Gastrocnemius medialis (tissue), 4 donors: ENCODE results near the gene ALOX15. TPM values are rescaled to one million over a fixed set of nuclear protein-coding genes. Genes with fewer than 3 reads are reported as not detected.

Experiments
- ATAC-seq, 2 donors: fragments of 150-250 bp; one replicate each; pipeline ENCODE4 v1.9.1; 2016
- DNase-seq, 2 donors: peaks; one replicate each; pipeline ENCODE4 v3.0.0-alpha.2; 2019
- H3K27ac ChIP-seq, 4 donors: fragments of 200-600 bp; sonication (generic); 1 replicate in 1 of 4; 2 replicates in 3 of 4; pipeline ENCODE4 v1.5.1; 2016 to 2018; ENCODE audit warnings: mild to moderate bottlenecking in 2 of 4, moderate library complexity in 1 of 4
- H3K27me3 ChIP-seq, 3 donors: fragments of 200-600 bp; sonication (generic) in 2 of 3; 1 replicate in 1 of 3; 2 replicates in 2 of 3; pipeline versions ENCODE4 v1.5.1 to v1.6.0; 2016 to 2019; ENCODE audit warnings: mild to moderate bottlenecking in 1 of 3, moderate library complexity in 1 of 3
- H3K36me3 ChIP-seq, 2 donors: fragments of 200-600 bp; sonication (generic) in 1 of 2; one replicate each; pipeline ENCODE4 v1.5.1; 2017 to 2018
- H3K4me1 ChIP-seq, 2 donors: fragments of 200-600 bp; sonication (generic) in 1 of 2; one replicate each; pipeline ENCODE4 v1.5.1; 2016 to 2017; ENCODE audit warnings: mild to moderate bottlenecking in 2 of 2
- H3K4me3 ChIP-seq, 4 donors: fragments of 200-600 bp; sonication (generic) in 3 of 4; 1 replicate in 1 of 4; 2 replicates in 3 of 4; pipeline ENCODE4 v1.5.1; 2016 to 2019; ENCODE audit warnings: mild to moderate bottlenecking in 2 of 4
- H3K9me3 ChIP-seq, 3 donors: fragments of 200-600 bp; sonication (generic) in 2 of 3; 1 replicate in 1 of 3; 2 replicates in 2 of 3; pipeline ENCODE4 v1.5.1; 2016 to 2019
- POLR2A ChIP-seq, 2 donors: fragments of 450-650 bp; IDR thresholded peaks; one replicate each; pipeline ENCODE4 v1.6.1; 2017; ENCODE audit warnings: antibody characterized with exemption in 2 of 2, mild to moderate bottlenecking in 2 of 2, moderate library complexity in 2 of 2
- in situ Hi-C, 4 donors: fragments of 200-750 bp; cut with MboI; loops; one replicate each; pipeline versions ENCODE4 v1.15.0 to v1.8.0; 2017; ENCODE audit warnings: low sequenced_read_pairs in 4 of 4
- intact Hi-C: fragments of 100-400 bp; cut with DNase I; formaldehyde crosslinking; loops from one replicate; pipeline ENCODE4 v1.15.1; 2023; ENCODE audit warnings: low total_unique reads
- total RNA-seq, 4 donors: library from RNA; depleted of rRNA; stranded (reverse); fragments of >200 nt; gene quantifications; one replicate each; pipeline versions ENCODE4 v1.1.0 to v1.2.3, GENCODE V29; 2016
- TF ChIP-seq, protein P1 (sequence below), 5 experiments: fragments of 450-650 bp in 3 of 5; fragments of 200-600 bp in 2 of 5; sonication (generic) in 2 of 5; IDR thresholded peaks in 4 of 5; conservative IDR thresholded peaks in 1 of 5; 1 replicate in 4 of 5; 2 replicates in 1 of 5; pipeline ENCODE4 v1.5.1; 2016 to 2019; ENCODE audit warnings: antibody characterized with exemption in 5 of 5, mild to moderate bottlenecking in 3 of 5, moderate library complexity in 3 of 5

Gene ALOX15
- total RNA-seq, 4 donors from 2014 or later, result not detected

- intact Hi-C loops, result loop anchor here (5.0 kb wide), 1 partner anchor 34 kb away; no protein-coding TSS in a partner anchor
- TF ChIP-seq, protein P1, sequence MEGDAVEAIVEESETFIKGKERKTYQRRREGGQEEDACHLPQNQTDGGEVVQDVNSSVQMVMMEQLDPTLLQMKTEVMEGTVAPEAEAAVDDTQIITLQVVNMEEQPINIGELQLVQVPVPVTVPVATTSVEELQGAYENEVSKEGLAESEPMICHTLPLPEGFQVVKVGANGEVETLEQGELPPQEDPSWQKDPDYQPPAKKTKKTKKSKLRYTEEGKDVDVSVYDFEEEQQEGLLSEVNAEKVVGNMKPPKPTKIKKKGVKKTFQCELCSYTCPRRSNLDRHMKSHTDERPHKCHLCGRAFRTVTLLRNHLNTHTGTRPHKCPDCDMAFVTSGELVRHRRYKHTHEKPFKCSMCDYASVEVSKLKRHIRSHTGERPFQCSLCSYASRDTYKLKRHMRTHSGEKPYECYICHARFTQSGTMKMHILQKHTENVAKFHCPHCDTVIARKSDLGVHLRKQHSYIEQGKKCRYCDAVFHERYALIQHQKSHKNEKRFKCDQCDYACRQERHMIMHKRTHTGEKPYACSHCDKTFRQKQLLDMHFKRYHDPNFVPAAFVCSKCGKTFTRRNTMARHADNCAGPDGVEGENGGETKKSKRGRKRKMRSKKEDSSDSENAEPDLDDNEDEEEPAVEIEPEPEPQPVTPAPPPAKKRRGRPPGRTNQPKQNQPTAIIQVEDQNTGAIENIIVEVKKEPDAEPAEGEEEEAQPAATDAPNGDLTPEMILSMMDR (IDR thresholded peaks at IDR 0.05 in 4 of 5, conservative IDR thresholded peaks at IDR 0.05 in 1 of 5), result peak; percentile 49 to 69 (median 63)
- TF ChIP-seq POLR2A (IDR thresholded peaks at IDR 0.05), result no peak
- ATAC-seq, result peak; percentile 31 to 56
- Histone ChIP-seq H3K9me3 (no peaks in the 10 kb centered on the region), H3K36me3 (peaks cover 0 to 3% of the 10 kb centered on the region in 2 donors), H3K27me3 (no peaks in the 10 kb centered on the region), H3K27ac (peak overlapping the region; percentile 90 to 100 (median 98)), H3K4me1 (peaks cover 23 to 24% of the 10 kb centered on the region in 2 donors), H3K4me3 (peak overlapping the region; percentile 63 to 87 (median 73))
- DNase-seq, result peak in 1 of 2 donors; percentile 84
- in situ Hi-C loops, result no loop called here
These were observed 57.7 kb downstream of the ALOX15 start for GRCh38 chr17:4583782-4584100.

DNA sequence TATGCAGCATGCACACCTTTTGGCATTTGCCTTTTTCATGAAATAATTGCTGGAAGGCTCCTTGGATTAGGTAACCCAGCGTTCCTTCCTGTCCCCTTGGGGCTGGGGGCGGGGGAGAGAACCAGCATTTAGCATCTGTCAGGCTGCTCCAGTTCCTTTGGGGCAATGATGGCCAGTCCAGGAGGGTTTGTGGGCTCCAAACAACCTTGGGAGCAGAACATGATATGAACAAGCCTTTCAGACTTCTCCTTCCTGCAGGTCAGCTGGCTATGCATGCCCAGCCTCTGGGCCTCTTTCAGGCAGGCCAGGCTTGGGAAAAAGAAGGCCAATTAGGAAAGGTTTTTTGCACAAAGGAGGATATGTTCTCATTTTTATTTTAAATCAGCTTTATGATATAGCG, 58.3 kb downstream of the ALOX15 start:
- no peaks in the 10 kb centered on the region for H3K27me3 ChIP-seq
- intact Hi-C loops, result loop anchor here (5.0 kb wide), 1 partner anchor 34 kb away; no protein-coding TSS in a partner anchor
- H3K4me1 ChIP-seq, result peaks cover 17 to 18% of the 10 kb centered on the region in 2 donors
- peak overlapping the region in 3 of 4 donors; percentile 70 to 87 (median 76) for H3K4me3 ChIP-seq
- H3K27ac ChIP-seq, result peak overlapping the region; percentile 90 to 100 (median 98)
- TF ChIP-seq, protein P1 (IDR thresholded peaks at IDR 0.05 in 4 of 5, conservative IDR thresholded peaks at IDR 0.05 in 1 of 5), result no peak
- no peak for TF ChIP-seq POLR2A (IDR thresholded peaks at IDR 0.05)
- H3K36me3 ChIP-seq, result peaks cover 0 to 3% of the 10 kb centered on the region in 2 donors
- H3K9me3 ChIP-seq, result no peaks in the 10 kb centered on the region
- in situ Hi-C loops, result no loop called here
- no peak for ATAC-seq
- no peak for DNase-seq

DNA sequence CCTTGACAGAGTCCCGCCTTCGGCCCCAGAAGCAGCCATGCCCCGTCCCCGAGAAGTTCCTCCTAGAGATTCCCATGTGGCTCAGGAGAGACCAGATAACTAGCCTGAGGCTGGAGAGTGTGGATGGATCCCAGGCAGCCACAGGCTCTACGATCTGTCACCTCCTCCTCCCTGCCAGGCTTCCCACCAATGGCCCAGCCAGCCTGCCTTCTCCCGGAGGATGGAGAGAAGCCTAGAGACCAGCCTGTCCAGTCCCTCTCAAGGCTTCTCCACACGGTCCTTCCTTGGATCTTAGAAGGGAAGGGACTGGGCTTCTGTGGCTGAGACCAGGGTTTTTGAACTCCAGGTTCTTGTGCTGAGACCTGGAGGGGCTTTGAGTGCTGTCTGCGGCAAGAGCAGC, 58.8 kb downstream of the ALOX15 start:
- H3K27me3 ChIP-seq, result no peaks in the 10 kb centered on the region
- no peak for DNase-seq
- peaks cover 12 to 13% of the 10 kb centered on the region in 2 donors for H3K4me1 ChIP-seq
- H3K27ac ChIP-seq, result peak overlapping the region in 3 of 4 donors; percentile 90 to 100 (median 97)
- no peak for ATAC-seq
- no peak overlapping the region for H3K4me3 ChIP-seq
- in situ Hi-C loops, result no loop called here
- H3K36me3 ChIP-seq, result peaks cover 0 to 3% of the 10 kb centered on the region in 2 donors
- no peak for TF ChIP-seq POLR2A (IDR thresholded peaks at IDR 0.05)
- intact Hi-C loops, result loop anchor here (5.0 kb wide), 1 partner anchor 35 kb away; no protein-coding TSS in a partner anchor
- no peaks in the 10 kb centered on the region for H3K9me3 ChIP-seq

GRCh38 chr17:4582101-4582501, 59.4 kb downstream of the ALOX15 start:
- TF ChIP-seq, protein P1 (IDR thresholded peaks at IDR 0.05 in 4 of 5, conservative IDR thresholded peaks at IDR 0.05 in 1 of 5), result no peak
- no peak for TF ChIP-seq POLR2A (IDR thresholded peaks at IDR 0.05)
- H3K27me3 ChIP-seq, result no peaks in the 10 kb centered on the region
- DNase-seq, result no peak
- H3K36me3 ChIP-seq, result peaks cover 0 to 3% of the 10 kb centered on the region in 2 donors
- H3K27ac ChIP-seq, result no peak overlapping the region
- in situ Hi-C loops (no loop called here), intact Hi-C loops (loop anchor here (5.0 kb wide), 1 partner anchor 35 kb away; no protein-coding TSS in a partner anchor)
- H3K9me3 ChIP-seq, result no peaks in the 10 kb centered on the region
- H3K4me1 ChIP-seq, result peaks cover 9 to 13% of the 10 kb centered on the region in 2 donors
- no peak overlapping the region for H3K4me3 ChIP-seq
- ATAC-seq, result no peak

Other genes starting within 250 kb of the ALOX15 start
- gene SPNS3, start 207.7 kb downstream of the ALOX15 start, total RNA-seq, result not detected
- gene SPNS2, start 142.8 kb downstream of the ALOX15 start, total RNA-seq, result 1 to 10 TPM; 2.7 to 6.2 (median 4.2) TPM
- 10 to 100 TPM; 42.5 to 60.2 (median 48.9) TPM for gene MYBBP1A, start 86.3 kb downstream of the ALOX15 start, total RNA-seq
- gene GGT6, start 81.1 kb downstream of the ALOX15 start, total RNA-seq, result under 1 TPM in 1 of 4 donors, not detected in 3; 0.63 TPM
- 100 to 1,000 TPM; 110 to 588 (median 420) TPM for gene SMTNL2, start 57.1 kb downstream of the ALOX15 start, total RNA-seq
- gene PELP1, start 62.5 kb upstream of the ALOX15 start, total RNA-seq, result 10 to 100 TPM; 31.5 to 46.8 (median 35.6) TPM
- gene ARRB2, start 69.0 kb upstream of the ALOX15 start, total RNA-seq, result 10 to 100 TPM in 1 of 4 donors, 1 to 10 TPM in 3; 5.5 to 11.8 (median 7.8) TPM
- gene MED11, start 89.8 kb upstream of the ALOX15 start, total RNA-seq, result 10 to 100 TPM; 29.4 to 58.5 (median 44.8) TPM
- gene ZMYND15, start 98.2 kb upstream of the ALOX15 start, total RNA-seq, result not detected
- gene CXCL16, start 98.2 kb upstream of the ALOX15 start, total RNA-seq, result 1 to 10 TPM; 1.2 to 2.1 (median 1.4) TPM
- under 1 TPM in 1 of 4 donors, not detected in 3; 0.64 TPM for gene TM4SF5, start 130.2 kb upstream of the ALOX15 start, total RNA-seq
- gene VMO1, start 144.7 kb upstream of the ALOX15 start, total RNA-seq, result 1 to 10 TPM in 3 of 4 donors, not detected in 1; 1.4 to 7.2 (median 3.8) TPM
- under 1 TPM in 1 of 4 donors, not detected in 3; 0.53 TPM for gene GLTPD2, start 147.3 kb upstream of the ALOX15 start, total RNA-seq
- gene PSMB6, start 154.5 kb upstream of the ALOX15 start, total RNA-seq, result 100 to 1,000 TPM; 365 to 662 (median 479) TPM
- gene PLD2, start 165.5 kb upstream of the ALOX15 start, total RNA-seq, result 1 to 10 TPM; 2.8 to 5.8 (median 4.2) TPM
- 10 to 100 TPM; 11.7 to 20.2 (median 15.3) TPM for gene MINK1, start 191.7 kb upstream of the ALOX15 start, total RNA-seq